NB4 (cell line): Measurements from ENCODE around the gene PPL.

Experiments used
- DNase-seq: peaks from one replicate; pipeline ENCODE4 v3.0.0; 2010; ENCODE audit warnings: low read depth
- H3K4me3 ChIP-seq: one replicate; pipeline ENCODE4 v1.5.1; 2011; ENCODE audit warnings: mild to moderate bottlenecking, low read depth, low read length, moderate library complexity
- CTCF ChIP-seq: IDR thresholded peaks from one replicate; pipeline ENCODE4 v1.5.1; 2012; ENCODE audit warnings: low read depth, low read length
- MAX ChIP-seq: IDR thresholded peaks from 2 replicates; pipeline ENCODE4 v1.6.1; 2011; ENCODE audit warnings: low read depth, low read length
- MYC ChIP-seq: IDR thresholded peaks from 2 replicates; pipeline ENCODE4 v1.6.1; 2011; ENCODE audit warnings: low read depth, low read length
- POLR2A ChIP-seq: IDR thresholded peaks from 2 replicates; pipeline ENCODE4 v1.6.1; 2011; ENCODE audit warnings: mild to moderate bottlenecking; ENCODE audit not compliant: insufficient read length; ENCODE audit errors: extremely low read depth

The PPL gene

DNA sequence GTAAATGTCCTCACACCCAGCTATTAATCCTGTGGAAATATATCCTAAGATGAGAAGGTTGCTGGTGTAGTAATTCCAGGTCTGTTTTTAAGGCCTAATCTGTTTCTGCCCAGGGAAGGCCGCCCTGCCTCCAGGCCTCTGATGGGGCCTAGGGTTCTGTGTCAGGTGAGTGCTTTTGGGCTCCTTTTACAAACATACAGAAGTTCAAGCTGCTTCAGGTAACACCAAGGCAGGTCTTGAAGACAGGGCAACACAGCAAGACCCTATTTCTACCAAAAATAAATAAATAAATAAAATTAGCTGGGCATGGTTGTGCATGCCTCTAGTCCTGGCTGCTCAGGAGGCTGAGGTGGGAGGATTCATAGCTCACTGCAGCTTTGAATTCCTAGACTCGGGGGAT is 9.3 kb downstream of the PPL start:
- no peak for DNase-seq
- TF ChIP-seq CTCF (no peak), POLR2A (no peak), MAX (no peak), MYC (no peak)
- H3K4me3 ChIP-seq = no peak overlapping the region

- no peak for DNase-seq
- no peak overlapping the region for H3K4me3 ChIP-seq
- TF ChIP-seq MAX = no peak
- TF ChIP-seq CTCF = no peak
- TF ChIP-seq MYC = no peak
- no peak for TF ChIP-seq POLR2A
Observed at GRCh38 chr16:4926928-4927327, 10.0 kb downstream of the PPL start.

GRCh38 chr16:4925791-4926190 is 11.2 kb downstream of the PPL start:
- DNase-seq = no peak
- H3K4me3 ChIP-seq = no peak overlapping the region
- no peak for TF ChIP-seq POLR2A

- no peak for DNase-seq
- H3K4me3 ChIP-seq = no peak overlapping the region
- no peak for TF ChIP-seq CTCF
- TF ChIP-seq MYC = no peak
- TF ChIP-seq POLR2A = no peak
- no peak for TF ChIP-seq MAX
Observed at GRCh38 chr16:4925293-4925607, 11.7 kb downstream of the PPL start.

DNA sequence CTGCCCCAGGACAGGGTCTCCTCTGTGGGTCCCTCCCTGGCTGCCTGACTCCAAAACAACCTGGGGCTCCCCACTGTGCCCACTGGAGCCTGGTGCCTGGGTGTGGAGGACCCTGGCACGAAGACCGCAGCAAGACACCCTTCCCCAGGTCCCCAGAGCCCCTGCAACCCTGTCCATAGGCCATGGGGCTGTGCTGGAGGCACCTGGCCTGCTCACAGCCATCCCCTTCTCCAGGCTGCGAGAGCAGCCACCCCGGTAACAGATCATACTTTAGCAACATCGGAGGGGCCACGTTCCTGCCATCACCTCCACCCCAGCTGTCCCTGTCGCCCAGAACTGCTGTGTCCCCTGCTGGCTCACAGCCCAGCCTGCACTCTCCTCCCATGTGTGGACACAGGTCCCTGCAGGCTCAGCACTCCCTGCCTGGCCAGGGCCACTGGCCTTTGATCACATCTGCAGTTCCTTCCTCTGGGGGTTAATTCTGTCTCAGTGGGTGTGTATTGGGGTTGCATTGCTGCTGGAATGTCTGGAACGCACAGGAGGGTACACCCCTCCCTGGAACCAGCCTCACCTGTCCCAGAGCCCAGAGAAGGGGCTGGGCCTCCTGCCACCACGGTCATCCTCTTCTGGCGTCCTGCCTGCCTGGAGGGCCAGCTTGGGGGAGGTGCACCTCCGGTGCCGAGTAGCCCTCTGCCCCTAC is 12.2 kb downstream of the PPL start:
- H3K4me3 ChIP-seq = no peak overlapping the region
- DNase-seq = no peak
- no peak for TF ChIP-seq MAX
- no peak for TF ChIP-seq POLR2A

GRCh38 chr16:4923853-4924252 is 13.1 kb downstream of the PPL start:
- no peak overlapping the region for H3K4me3 ChIP-seq
- TF ChIP-seq MAX = no peak
- no peak for TF ChIP-seq POLR2A
- TF ChIP-seq CTCF = no peak
- no peak for TF ChIP-seq MYC
- no peak for DNase-seq

DNA sequence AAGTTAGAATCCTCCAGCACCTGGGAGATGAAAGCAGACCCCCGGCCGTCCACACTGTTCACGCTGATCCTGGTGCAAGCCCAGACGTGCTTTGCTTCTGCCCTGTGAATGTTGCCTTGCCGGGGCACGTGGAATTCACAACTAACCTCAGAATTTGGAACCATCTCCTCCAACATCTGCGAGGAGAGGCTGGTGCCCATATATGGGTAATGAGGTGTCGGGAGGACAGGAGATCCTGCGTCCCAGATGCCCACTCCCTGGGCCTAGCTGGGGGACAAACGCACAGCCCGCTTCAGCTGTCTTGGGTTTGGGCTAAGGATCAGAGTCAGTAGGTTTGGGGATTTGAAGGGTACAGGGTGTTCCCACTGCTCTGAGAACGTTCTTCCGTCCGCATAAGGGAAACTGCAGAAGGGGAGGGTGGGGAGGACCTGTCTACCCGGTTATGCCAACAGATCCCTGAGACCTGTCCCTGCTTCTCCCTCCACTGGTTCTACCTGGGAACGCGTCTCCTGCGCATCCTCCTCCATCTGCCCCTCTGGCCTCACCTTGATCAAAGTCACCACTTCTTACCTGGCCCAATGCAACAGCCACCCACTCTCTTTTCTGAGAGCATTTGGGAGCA is 14.1 kb downstream of the PPL start:
- TF ChIP-seq MAX (no peak), CTCF (no peak)
- no peak overlapping the region for H3K4me3 ChIP-seq
- DNase-seq = no peak
